Glutamatergic neuron (in vitro differentiated cells): ENCODE data around the gene RNF220. TPM values are rescaled to one million over a fixed set of nuclear protein-coding genes. Genes with fewer than 3 reads are reported as not detected.

ENCODE experiments used
- DNase-seq: peaks from one replicate; pipeline ENCODE4 v3.0.0; 2022
- H3K27ac Mint-ChIP-seq: one replicate; pipeline ENCODE4 v1.8.0; 2020; ENCODE audit warnings: mild to moderate bottlenecking, mixed read lengths, inconsistent platforms; ENCODE audit not compliant: unreplicated experiment
- H3K27me3 Mint-ChIP-seq: one replicate; pipeline ENCODE4 v1.8.0; 2020; ENCODE audit warnings: mild to moderate bottlenecking, moderate library complexity, mixed read lengths, inconsistent platforms; ENCODE audit not compliant: unreplicated experiment
- H3K36me3 Mint-ChIP-seq: one replicate; pipeline ENCODE4 v1.8.0; 2020; ENCODE audit warnings: mild to moderate bottlenecking, mixed read lengths, inconsistent platforms; ENCODE audit not compliant: unreplicated experiment
- H3K4me1 Mint-ChIP-seq: one replicate; pipeline ENCODE4 v1.8.0; 2020; ENCODE audit warnings: mild to moderate bottlenecking, low read depth, mixed read lengths, inconsistent platforms; ENCODE audit not compliant: unreplicated experiment
- H3K4me3 Mint-ChIP-seq: one replicate; pipeline ENCODE4 v1.8.0; 2020; ENCODE audit warnings: mild to moderate bottlenecking, mixed read lengths, inconsistent platforms; ENCODE audit not compliant: unreplicated experiment
- H3K9me3 Mint-ChIP-seq: one replicate; pipeline ENCODE4 v1.8.0; 2020; ENCODE audit warnings: mild to moderate bottlenecking, moderate library complexity, mixed read lengths, inconsistent platforms; ENCODE audit not compliant: unreplicated experiment
- total RNA-seq: library from RNA; stranded (reverse); fragmentation: NEBNext Ultra II Directional; extraction: Animal tissue kit (Norgen Biotek cat#: 25700); gene quantifications from one replicate; pipeline ENCODE4 v1.2.1, GENCODE V29; 2021; ENCODE audit not compliant: unreplicated experiment
- TF ChIP-seq, protein P1 (sequence below): fragments of 200-600 bp; sonication (generic); IDR thresholded peaks from one replicate; pipeline ENCODE4 v1.5.0; 2021; ENCODE audit not compliant: partially characterized antibody, unreplicated experiment

Gene RNF220
- total RNA-seq, 1 donor from 2014 or later = 99.4 TPM

DNA sequence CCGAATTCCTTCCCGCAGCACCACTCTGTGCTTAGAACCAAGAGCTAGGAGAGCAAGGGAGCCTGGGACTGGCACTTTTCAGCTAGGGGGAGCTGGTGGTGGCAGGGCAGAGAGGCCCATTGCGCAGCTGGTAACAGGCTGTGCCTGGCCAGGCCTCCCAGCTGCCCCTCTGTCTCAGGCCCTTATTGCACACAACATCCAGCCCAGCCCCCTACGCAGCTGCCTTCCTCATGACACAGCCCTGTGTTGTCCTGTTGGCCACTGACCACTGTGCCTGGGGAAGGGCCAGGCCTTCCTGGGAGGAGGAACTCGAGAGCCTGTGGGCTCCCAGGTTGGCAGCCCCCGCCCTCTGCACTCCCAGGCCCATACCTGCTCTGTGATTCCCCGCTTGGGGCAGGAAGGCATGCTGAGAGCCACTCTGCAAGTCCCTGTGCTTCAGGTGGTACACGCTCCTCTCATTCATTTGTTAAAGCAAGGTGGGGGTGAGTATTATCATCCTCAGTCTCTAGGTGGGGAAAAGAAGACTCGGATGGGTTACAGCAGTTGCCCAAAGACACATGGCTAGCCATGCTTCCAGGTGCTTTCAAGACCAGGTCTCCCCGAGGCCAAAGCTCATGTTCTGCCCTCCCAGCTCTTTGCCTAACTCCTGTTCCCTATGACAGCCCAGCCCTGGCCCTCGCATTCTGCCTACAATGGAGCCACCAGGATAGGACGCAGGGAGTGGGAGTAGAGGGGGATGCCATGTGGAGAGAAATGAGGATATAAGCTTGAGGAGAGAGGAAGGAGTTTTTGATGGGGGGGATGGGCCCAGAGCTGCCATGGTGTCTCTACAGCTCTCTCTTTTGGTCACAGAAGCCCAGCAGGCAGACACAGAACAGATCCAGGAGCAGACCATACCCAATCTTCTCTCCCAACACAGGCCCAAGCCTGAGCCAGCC, 187.4 kb downstream of the RNF220 start:
- H3K4me3 Mint-ChIP-seq = no peak overlapping the region
- TF ChIP-seq, protein P1, sequence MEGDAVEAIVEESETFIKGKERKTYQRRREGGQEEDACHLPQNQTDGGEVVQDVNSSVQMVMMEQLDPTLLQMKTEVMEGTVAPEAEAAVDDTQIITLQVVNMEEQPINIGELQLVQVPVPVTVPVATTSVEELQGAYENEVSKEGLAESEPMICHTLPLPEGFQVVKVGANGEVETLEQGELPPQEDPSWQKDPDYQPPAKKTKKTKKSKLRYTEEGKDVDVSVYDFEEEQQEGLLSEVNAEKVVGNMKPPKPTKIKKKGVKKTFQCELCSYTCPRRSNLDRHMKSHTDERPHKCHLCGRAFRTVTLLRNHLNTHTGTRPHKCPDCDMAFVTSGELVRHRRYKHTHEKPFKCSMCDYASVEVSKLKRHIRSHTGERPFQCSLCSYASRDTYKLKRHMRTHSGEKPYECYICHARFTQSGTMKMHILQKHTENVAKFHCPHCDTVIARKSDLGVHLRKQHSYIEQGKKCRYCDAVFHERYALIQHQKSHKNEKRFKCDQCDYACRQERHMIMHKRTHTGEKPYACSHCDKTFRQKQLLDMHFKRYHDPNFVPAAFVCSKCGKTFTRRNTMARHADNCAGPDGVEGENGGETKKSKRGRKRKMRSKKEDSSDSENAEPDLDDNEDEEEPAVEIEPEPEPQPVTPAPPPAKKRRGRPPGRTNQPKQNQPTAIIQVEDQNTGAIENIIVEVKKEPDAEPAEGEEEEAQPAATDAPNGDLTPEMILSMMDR = no peak
- no peaks in the 10 kb centered on the region for H3K36me3 Mint-ChIP-seq
- peaks cover 8% of the 10 kb centered on the region for H3K4me1 Mint-ChIP-seq
- H3K9me3 Mint-ChIP-seq = no peaks in the 10 kb centered on the region
- no peak overlapping the region for H3K27ac Mint-ChIP-seq
- DNase-seq = no peak
- H3K27me3 Mint-ChIP-seq = peaks cover 5% of the 10 kb centered on the region

DNA sequence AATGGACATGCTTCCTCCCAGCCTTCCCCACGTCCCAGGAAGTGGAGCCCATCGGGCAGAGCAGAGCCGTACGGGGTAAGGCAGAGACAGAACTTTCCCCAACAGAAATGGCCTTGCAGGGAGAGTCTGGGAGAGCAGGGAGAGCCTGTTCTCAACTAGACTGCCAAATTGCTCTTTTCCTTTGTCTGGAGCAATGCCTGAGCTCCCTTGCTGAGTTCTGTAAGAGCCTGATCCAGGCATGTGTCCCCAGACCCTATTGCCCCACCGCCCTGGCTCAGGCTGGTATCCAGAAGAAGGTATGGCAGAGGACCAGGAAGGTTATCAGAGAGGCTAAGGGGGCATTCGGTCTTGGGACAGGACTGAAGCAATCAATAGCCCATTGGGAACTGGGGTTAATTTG, 189.3 kb downstream of the RNF220 start:
- no peaks in the 10 kb centered on the region for H3K27me3 Mint-ChIP-seq
- TF ChIP-seq, protein P1 = no peak
- H3K27ac Mint-ChIP-seq = no peak overlapping the region
- H3K4me1 Mint-ChIP-seq = peaks cover 18% of the 10 kb centered on the region
- no peak overlapping the region for H3K4me3 Mint-ChIP-seq
- H3K9me3 Mint-ChIP-seq = peaks cover 2% of the 10 kb centered on the region
- H3K36me3 Mint-ChIP-seq = no peaks in the 10 kb centered on the region
- no peak for DNase-seq

DNA sequence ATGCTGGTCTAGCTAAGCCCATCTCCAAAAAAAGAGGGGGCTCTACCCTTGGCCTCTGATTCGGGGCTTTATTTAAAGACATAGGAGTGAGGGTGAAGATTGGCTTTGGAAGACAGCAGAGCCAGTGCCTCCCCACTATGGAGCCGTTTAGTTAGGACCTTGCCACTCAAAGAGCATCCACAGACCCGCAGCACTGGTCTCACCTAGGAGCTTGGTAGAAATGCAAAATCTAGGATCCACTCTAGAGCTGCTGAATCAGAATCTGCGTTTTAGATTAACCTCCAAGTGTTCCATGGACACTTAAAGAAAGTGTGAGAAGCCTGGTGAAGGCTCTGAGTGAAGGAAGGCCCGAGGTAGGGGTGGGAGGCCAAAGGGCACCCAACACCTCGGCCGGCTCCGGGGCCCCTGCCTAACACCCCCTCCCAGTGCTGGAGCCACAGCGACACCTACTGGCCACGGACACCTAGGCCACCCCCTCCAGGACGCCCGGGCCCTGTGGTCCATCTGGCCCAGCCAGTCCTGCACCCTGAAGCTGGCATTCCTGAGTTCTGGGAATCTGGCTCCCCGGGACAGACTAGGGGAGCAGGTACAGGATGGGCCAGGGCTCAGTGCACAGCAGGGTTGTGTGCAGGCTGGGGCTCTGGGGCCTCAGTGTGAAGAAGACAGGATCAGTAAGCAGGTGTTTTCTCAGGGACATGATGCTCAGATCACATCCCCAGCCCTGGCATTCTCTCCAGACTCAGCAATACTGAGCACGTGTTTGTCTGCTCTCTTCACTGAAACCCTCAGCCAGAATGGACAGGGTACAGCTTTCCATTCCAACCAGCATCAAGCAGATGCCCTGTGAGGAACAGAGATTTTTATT, 190.0 kb downstream of the RNF220 start:
- DNase-seq = peak; percentile 90
- no peak overlapping the region for H3K27ac Mint-ChIP-seq
- TF ChIP-seq, protein P1 = peak; percentile 97
- peaks cover 18% of the 10 kb centered on the region for H3K4me1 Mint-ChIP-seq
- H3K27me3 Mint-ChIP-seq = no peaks in the 10 kb centered on the region
- H3K36me3 Mint-ChIP-seq = no peaks in the 10 kb centered on the region
- H3K4me3 Mint-ChIP-seq = no peak overlapping the region
- peaks cover 2% of the 10 kb centered on the region for H3K9me3 Mint-ChIP-seq

DNA sequence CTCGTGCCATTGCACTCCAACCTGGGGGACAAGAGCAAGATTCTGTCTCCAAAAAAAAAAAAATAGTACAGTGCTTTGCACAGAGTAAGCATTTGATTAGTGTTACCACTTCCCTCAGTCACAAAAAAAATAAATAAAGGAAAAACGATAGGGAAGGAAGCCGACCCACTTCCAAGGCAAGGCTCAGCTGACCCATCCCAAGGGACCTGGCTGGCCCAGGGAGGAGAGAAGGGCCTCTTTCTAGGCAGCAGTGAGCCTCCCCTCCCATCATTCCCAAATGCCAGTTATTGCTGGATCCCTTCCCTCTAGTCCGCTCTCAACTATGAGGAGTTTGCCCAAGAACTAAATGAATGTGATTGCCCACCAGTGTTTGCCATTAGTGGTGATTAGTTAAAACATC, 191.5 kb downstream of the RNF220 start:
- no peaks in the 10 kb centered on the region for H3K36me3 Mint-ChIP-seq
- DNase-seq = peak; percentile 44
- TF ChIP-seq, protein P1 = no peak
- H3K27me3 Mint-ChIP-seq = no peaks in the 10 kb centered on the region
- H3K4me3 Mint-ChIP-seq = no peak overlapping the region
- peaks cover 18% of the 10 kb centered on the region for H3K4me1 Mint-ChIP-seq
- H3K9me3 Mint-ChIP-seq = peaks cover 2% of the 10 kb centered on the region
- no peak overlapping the region for H3K27ac Mint-ChIP-seq
